Measurements from ENCODE around the gene PHF21A.

The PHF21A gene

DNA sequence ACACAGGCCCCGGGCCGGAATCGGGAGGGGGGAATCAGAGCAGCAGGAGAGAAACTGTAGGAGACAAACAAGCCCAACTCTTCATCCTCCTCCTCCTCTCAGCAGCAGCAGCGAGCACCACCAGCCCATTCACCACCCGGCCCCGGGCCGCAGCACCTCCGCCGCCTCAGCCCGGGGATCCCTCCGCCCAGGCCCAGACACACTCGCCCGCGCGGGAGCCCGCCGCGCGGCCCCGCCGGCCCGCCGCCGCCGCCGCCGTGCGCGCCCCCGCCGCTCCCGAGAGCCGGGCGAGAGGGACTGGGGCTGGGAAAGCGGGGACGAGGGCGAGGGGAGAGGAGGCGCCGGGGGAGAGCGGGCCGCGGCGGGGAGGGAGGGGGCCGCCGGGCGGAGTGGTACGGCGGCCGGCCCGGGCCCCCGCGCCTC is at the start of gene PHF21A:
TSS of gene PHF21A (minus strand) at position 154 of the 423 bp plus-strand sequence. CDS start 37,235 bp downstream, outside the sequence.
- DNase-seq (ENCODE audit: low read depth in 2 of 2), result peak; percentile 82 to 89

DNA sequence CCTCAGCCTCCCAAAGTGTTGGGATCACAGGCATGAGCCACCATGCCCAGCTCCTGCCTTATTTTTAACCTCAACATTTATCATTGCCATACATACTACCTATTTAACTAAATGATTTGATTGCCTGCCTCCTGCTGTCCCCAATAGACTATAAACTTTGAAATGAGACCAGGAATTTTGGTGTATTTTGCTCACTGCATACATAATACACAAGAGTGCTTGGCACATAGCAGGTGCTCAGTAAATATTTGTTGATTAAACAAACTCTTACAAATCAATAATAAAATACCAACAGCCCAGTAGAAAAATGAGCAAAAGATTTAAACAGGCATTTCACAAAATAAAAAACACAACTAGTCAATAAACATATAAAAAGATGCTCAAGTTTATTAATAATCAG is 49.5 kb upstream of the PHF21A start:
- no peak for DNase-seq (ENCODE audit: low read depth in 2 of 2)

DNA sequence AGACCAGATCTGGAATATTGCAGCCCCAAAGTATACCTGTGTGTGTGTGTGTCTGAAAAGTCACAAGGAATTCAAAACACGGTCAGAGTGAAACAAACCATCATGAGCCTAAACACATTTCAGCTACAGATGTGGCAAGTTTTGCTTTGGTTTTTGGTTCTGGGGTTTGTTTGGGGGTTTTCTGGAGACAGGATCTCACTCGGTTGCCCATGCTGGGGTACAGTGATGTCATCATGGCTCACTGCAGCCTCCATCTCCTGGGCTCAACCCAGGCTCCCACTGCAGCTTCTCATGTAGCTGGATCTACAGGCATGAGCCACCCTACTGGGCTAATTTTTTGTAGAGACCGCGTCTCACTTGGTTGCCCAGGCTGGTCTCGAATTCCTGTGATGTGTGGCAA is 41.4 kb upstream of the PHF21A start:
- DNase-seq (ENCODE audit: low read depth in 2 of 2), result peak in 1 of 2 donors; percentile 23

DNA sequence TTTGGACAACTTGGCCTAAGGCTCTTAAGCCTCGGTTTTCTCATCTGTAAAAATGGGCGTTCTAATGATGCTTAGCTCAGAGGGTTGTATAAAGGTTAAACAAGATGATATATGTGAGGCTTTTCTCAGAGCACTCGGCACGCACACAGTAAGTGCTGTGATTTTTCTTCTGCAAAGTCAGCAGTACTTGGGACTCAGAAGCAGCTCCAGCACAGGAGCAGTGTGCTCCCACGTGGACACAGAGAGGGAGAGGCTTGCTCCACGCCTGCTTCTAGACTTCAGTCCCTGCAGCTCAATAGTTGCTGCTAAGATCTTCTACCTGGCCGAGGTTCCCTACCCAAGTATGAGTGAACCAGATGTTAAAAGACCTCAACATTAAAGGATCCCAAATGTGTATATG is 39.9 kb upstream of the PHF21A start:
- DNase-seq (ENCODE audit: low read depth in 2 of 2), result no peak

DNA sequence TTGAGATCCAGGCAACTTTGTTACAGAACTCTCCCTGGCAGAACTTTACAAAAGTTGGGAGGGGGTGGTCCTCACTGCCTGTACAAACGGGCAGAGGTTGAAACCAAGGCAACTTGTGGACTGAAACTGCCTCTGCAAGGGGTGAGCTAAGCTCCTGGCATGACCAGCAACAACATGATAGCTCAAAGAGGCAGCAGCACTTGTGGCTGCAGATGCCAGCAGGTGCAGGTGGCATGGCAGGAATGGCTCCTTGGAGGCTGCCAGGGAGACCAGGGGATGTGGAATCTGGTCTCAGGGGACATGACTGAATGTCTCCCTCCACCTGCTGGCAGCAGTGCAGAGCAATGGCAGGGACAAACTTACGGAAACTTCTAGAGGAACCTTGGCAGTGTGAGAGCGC is 38.8 kb upstream of the PHF21A start:
- no peak for DNase-seq (ENCODE audit: low read depth in 2 of 2)

DNA sequence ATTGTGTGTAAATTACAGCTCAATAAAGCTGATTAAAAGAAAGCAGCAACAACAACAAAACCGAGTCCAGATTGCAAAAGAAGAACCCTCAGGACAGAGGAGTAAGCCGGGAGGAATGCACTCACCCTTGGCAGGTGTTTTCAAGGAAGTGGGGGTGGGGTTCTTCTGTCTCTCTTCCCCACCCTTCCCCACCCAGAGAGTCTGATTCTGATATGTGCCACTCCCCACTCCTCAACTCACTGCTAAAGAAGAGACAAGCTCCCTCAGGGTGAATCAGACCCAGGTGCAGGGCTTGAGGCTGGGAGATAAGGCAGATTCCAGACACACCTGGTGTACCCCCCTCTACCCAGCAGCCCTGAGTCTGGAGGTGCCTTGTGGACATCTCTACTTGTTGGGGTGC is 38.4 kb upstream of the PHF21A start:
- DNase-seq (ENCODE audit: low read depth in 2 of 2), result no peak

DNA sequence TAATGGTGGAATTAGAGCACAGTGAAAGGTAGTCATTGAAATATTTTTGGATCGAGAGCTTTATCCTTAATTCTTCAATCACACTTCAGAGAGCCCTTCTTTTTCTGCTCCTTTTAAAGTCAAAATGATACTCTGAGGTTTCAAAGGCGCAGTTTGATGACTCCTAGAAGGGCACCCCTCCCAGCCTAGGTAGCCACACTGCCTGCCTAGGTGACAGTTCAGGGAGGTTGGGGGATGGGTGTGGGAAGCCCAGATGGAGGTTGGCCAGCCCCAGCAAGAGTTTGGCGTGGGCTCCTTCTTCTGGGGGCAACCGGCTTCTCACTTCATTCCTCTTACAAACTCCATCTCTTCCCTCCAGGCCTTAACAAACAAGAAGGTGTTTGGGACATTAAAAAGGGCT is 28.6 kb upstream of the PHF21A start:
- DNase-seq (ENCODE audit: low read depth in 2 of 2), result no peak

DNA sequence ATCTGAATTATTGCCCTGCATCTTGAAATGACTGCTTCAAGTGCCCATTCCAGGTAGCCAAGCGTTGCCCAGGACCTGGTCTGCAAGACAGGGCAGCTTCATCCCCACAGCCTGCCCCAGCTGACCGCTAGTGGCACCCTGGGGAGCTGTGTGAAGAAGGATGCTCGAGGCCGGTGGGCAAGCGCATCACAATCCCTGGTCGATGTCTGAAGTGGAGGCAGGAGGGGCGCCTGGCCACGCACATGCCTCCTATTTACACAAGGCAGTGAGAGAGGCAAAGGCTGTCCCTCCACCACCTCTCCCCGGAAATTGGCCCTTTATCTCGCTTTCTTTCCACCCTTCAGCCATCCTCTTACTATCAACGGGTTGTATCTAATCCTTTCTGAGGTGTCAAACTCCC is 28.1 kb upstream of the PHF21A start:
- no peak for DNase-seq (ENCODE audit: low read depth in 2 of 2)

DNA sequence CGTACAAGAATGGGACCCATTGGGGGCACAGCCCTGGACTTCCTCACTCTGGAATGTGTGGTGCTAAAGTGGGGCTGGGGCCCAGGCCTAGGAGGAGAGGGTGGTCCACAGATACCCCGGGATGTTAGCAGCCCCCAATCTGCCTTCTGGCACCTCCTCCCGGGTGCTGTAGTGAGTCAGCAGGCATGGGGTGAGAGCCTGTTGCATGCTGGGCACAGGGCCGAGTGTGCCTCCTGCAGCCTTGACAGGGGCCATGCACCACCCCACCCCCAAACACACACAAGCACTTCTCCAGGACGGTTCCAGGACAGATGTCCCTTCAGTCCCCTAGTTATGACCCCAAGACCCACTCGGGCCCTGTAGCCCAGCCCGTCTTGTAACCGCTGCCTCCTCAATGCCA is 23.5 kb upstream of the PHF21A start:
- no peak for DNase-seq (ENCODE audit: low read depth in 2 of 2)

DNA sequence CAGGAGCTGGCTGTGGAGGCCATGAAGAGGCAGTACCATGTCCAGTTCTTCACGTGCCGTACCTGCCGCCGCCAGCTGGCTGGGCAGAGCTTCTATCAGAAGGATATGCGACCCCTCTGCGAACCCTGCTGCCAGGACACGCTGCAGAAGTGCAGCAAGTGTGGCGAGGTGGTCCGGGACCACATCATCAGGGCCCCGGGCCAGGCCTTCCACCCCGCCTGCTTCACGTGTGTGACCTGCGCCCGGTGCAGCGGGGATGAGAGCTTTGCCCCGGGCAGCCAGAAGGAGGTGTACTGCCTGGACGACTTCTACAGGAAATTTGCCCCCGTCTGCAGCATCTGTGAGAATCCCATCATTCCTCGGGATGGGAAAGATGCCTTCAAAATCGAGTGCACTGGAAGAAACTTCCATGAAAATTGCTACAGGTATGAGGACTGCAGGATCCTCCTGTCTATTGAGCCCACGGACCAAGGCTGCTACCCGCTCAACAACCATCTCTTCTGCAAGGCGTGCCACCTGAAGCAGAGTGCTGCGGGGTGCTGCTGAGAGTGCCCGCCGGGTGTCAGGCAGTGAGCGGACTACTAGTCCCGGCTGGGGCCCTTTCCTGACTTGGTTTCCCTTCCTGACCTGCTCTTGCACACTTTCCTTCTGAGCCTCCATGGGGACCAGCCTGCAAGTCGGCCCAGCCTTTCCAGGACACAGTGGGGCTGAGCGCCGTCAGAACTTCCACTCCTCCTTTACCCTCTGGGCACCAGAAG is 22.0 kb upstream of the PHF21A start:
- DNase-seq (ENCODE audit: low read depth in 2 of 2), result no peak

DNA sequence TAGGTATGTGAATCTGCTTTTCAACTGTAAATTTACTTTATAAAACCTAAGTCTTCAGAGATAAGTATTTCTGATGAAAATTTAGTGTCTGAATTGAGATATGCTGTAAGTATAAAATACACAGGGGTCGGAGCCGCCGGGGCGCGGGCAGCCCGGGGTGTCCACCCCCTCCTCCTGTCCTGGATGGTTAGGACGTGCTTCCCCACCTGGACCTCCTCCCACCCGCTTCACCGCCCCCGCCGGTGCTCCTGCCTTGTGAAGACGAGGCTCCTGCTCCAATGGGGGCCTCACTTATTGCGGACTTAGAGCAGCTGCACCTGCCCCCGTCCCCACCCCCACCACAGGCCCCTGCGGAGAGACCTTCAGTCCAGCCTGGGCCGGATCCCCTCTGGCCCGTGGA is 21.3 kb upstream of the PHF21A start:
- DNase-seq (ENCODE audit: low read depth in 2 of 2), result no peak

DNA sequence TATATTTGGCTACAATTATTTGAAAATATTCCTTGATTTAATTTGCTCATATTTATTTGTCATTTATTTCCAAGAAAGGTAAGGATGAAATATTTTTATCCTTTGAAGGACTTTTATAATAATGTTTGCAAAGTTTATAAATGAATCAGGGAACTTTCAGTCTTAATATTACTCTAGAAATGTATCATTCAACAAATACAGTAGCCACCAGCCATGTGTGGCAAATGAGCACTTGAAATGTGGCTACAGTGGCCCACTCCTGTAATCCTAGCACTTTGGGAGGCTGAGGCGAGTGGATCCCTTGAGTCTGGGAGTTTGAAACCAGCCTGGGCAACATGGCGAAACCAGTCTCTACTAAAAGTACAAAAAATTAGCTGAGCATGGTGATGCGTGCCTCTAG is 20.3 kb upstream of the PHF21A start:
- no peak for DNase-seq (ENCODE audit: low read depth in 2 of 2)

DNA sequence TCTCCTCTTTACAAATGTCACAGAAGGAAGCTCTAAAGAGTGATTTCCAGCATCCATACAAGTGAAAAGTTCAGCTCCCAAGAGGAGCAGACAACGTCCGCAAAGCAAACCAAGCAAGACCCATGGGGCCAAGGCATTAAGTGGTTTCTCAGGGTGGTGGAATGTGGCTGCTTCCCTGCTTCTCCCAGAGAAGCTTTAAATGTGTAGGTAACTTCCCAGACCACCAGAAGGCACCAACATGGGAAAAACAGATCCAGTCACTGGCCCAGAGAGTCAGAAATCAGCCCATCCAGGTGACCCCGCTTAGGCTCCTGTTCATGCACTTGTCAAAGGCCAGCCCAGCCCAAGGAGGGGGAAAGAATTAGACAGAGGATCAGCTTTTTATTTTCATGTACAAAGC is 13.3 kb upstream of the PHF21A start:
- no peak for DNase-seq (ENCODE audit: low read depth in 2 of 2)

DNA sequence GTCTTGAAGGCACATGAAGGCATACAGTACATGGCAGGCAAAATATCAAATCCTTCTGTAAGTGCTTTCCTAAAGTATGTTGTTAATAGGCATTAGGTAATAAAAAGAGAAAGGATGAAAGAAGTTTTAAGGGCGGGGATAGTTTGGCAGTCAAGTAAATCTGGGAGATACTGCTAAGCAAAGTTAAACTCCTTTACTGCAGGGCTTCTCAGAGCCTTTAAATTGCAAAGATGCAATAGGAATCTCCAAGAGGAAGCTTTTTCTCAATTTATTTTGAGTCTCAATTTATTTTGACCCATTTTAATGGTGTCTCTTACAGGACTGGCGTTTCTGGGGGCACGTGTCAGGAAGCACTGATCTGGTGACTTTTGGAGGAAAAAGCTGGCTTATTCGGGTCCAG is 12.8 kb upstream of the PHF21A start:
- no peak for DNase-seq (ENCODE audit: low read depth in 2 of 2)

DNA sequence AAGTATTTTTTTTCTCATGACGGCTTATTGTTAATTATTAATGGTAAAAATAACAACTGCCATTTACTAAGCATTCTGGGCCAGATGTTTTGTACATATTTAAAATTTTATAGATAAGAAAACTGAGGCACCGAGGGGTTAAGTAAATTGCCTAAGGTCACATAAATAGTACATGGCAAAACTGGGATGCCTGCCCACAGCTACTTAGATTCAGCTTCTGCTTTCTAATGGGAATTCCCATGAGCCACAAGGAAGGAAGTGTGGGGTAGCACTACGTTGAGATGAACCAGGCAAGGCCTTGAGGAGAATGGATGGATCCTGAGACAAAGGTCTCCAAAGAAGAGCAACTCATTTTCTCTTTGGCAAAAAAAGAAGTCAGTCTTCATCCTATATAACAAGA is 11.9 kb upstream of the PHF21A start:
- DNase-seq (ENCODE audit: low read depth in 2 of 2), result no peak

DNA sequence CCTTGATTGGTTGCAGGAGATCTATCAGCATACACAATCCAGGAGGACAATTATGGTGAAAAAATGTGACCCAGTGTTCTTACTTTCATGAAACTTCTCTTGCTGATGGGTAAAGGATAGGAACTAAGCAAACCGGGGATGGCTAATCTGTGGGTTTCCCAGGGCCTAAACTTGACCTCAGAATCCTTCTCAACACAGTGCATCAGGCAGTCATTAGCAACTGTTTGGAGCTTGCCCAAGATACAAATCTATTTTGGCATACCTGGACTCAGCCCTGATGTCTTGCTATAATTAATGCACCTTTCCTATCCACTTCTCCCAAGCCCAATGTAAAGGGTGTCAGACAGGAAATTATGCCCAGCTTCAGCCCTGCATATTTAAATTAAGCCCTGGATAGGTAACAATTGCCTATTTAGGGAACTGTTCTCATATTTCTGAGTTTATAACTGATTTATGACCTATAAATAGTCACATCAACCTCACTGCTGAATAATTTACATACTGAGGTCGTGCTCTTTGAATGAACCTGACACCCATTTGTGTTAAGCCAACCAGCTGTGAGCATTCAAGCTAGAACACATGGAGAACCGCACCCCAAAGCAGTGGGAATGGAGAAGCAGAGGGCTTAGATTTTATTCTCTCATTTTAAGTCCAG is 9.2 kb upstream of the PHF21A start:
- no peak for DNase-seq (ENCODE audit: low read depth in 2 of 2)

DNA sequence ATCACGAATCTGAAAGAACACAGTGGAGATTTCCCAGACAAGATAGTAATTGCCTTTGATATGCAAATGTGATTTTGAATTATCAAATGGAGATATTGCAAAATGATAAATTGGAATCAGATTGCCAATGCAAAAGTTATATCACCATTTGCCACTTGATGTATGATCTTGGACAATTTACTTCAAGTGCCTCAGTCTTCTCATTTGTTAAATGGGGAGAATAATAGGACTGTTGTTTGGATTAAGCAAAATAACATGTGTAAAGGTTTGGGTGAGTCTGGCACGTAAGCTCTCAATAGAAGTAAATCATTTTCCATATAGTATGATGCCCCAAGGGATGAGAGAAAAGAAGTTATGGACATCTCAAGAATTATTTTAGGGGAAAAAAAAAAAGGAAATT is 7.9 kb upstream of the PHF21A start:
- no peak for DNase-seq (ENCODE audit: low read depth in 2 of 2)

DNA sequence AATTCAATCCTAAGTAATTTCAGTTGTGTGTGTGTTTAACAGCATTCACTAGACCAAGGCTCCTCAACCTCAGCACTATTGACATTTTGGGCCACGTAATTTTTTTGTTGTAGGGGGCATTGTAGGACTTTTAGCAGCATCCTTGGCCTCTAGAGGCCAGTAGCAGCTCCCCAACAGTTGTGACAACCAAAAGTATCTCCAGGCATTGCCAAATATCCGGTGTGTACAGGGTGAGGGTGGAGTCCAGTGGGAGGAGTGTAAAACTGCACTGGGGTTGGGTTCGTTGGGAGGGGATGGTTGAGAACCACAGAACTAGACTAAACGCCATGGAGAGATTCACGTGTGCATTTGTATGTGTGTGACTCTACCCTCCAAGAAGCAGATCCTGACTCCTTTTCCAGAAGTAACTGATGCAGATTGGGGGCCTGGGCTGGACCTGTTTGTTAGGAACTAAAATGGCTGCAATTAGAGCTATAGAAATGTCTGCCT is 5.9 kb upstream of the PHF21A start:
- peak; percentile 24 to 38 for DNase-seq (ENCODE audit: low read depth in 2 of 2)

DNA sequence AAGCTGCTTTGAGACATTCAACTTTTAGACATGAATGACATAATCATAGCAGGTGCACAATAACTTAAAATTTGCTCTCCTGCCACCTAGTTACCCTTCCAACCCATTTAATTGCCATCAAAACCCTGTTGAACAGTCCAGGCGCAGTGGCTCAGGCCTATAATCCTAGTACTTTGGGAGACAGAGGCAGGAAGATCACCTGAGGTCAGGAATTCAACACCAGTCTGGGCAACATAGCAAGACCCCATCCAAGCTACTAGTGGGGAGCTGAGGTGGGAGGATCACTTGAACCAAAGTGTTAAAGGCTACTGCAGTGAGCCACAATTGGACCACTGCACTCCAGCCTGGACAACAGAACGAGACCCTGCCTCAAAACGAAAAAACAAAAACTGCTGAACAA is 4.0 kb upstream of the PHF21A start:
- DNase-seq (ENCODE audit: low read depth in 2 of 2), result no peak

DNA sequence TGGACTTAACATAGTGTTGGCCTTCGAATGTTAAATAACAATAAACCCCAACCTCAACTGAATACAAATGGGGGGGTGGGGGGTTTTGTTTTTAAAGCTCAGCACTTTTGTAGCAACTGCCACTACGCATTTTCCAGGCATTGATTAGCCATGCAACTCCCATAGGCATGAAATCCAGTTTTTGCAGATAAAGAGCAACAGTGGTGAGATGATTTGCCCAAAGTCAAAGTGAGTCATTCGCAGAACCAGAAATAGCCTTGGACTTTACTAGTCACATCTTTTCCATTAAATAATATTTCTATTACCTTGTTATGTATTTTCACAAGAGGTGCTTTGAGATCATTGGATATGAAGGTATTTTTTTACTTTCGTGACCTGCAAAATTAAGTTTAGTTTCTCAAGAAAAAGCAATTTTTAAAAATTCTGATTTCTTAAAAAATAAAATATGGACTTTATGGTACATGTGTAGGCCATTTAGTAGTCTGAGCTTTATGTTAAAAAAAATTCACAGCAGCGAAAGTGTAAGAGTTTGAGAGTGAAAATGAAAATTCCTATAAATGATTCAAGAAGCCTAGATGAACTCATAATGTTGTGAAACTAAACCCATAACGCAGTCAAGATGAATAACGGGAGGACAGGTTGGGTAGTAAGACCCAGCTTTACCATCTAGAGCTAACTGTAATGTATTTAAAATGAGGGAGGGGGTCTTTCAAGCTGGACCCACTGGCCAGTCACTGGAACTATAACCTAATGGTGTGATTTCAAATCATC is 1.9 kb upstream of the PHF21A start:
- DNase-seq (ENCODE audit: low read depth in 2 of 2), result no peak

DNA sequence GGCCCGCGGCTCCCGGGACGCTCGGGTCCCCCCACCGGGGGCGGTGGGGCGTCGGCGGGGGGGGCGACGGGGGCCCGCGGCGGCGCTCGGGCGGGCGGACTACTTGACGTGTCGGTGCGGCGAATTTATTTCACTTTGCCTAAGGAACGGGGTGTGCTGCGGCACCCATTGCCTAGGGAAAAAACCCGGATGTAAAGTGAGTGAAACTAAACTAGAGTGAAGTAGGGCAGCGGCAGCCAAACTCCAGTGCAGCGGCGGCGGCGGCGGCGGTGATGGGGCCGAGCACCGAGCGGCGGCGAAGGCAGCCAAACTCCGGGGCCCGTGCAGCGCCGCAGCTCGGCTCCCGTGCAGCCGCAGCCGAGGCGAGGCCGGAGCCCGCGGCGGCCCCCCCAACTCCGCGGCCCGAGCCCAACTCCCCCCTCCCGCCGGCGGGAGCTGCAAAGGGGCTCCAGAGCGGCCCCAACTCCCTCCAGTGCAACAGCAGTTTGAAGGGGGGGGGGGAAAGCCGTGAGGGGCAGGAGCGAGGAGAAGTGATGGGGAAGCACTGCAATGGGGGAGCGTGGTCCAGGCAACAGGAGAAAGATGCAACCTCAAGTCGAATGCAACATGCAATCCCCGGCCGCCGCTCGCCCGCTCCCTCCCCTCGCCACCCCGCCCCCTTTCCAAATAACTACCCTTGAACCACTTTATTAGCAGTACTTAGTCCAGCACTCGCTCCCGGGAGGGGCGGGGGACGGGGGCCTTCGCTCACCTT is 647 bp upstream of the PHF21A start:
- peak; percentile 43 to 58 for DNase-seq (ENCODE audit: low read depth in 2 of 2)
